Coronary artery (tissue), 2 donors: Measurements from ENCODE around the gene OR4D2.

Experiments
- DNase-seq: peaks from one replicate; pipeline ENCODE4 v3.0.0-alpha.2; 2017; ENCODE audit warnings: low spot score
- H3K27ac ChIP-seq, 2 donors: fragments of 200-600 bp; sonication (generic); one replicate each; pipeline ENCODE4 v1.5.1; 2016 to 2019
- H3K4me3 ChIP-seq: fragments of 200-600 bp; sonication (generic); 2 replicates; pipeline ENCODE4 v1.5.1; 2016; ENCODE audit warnings: mild to moderate bottlenecking, moderate library complexity
- CTCF ChIP-seq: fragments of 200-600 bp; sonication (generic); IDR thresholded peaks from one replicate; pipeline ENCODE4 v1.5.1; 2019; ENCODE audit warnings: antibody characterized with exemption

Gene OR4D2

DNA sequence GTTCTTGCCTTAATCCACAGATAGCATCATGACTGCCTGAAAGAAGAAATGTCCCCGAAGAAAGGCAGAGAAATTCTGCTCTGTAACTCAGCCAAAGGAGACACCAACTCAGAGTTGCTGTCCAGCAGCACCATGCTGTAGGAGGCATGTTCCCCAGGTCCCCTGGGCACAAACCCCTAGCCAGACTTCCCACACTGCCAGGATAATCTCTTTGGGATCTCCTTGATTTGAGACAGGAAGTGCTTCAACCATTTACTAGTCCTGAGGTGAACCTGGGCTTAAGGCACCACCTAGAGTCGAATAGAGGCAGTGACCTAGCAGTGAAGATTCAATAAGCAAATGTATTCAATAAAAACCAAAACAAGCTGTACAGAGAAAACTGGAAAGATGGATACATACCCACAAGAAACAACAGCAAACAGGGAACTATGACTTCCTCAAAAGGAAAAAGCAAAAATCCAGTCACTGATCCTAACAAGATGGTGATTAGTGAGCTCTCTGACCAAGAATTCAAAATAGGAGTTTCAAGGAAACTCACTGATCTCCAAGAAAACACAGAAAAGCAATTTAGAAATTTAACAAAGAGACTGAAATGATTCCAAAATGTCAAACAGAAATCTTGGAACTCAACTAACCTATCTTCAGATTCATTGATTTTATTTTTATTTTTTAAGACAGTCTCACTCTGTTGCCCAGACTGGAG, 5.7 kb downstream of the OR4D2 start:
- H3K4me3 ChIP-seq = no peak overlapping the region
- no peak overlapping the region for H3K27ac ChIP-seq
- no peak for DNase-seq
- TF ChIP-seq CTCF = no peak

GRCh38 chr17:58174871-58175270, 8.1 kb downstream of the OR4D2 start:
- H3K27ac ChIP-seq = no peak overlapping the region
- TF ChIP-seq CTCF = no peak
- H3K4me3 ChIP-seq = no peak overlapping the region
- DNase-seq = no peak

- DNase-seq = no peak
- TF ChIP-seq CTCF = no peak
- H3K27ac ChIP-seq = no peak overlapping the region
- no peak overlapping the region for H3K4me3 ChIP-seq
These were observed 9.4 kb downstream of the OR4D2 start for GRCh38 chr17:58176200-58176599.

DNA sequence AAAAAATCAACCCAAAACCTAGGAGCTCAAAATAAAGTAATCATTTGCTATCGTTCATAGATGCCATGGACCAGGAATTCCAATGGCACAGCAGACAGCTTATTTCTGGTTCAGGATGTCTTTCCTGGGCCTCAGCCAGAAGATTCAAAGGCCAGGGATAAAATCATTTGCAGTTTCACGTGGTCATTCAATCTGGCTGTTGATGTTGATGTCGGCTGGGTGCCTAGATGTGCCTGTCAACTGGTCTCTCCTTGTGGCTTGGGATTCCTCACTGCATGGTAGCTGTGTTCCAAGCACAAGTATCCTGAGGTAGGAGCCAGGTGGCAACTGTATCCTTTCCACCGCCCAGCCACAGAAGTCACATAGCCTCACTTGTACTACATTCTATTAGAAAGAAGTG, 15.0 kb downstream of the OR4D2 start:
- no peak for TF ChIP-seq CTCF
- Histone ChIP-seq H3K27ac (no peak overlapping the region), H3K4me3 (no peak overlapping the region)
- DNase-seq = no peak

DNA sequence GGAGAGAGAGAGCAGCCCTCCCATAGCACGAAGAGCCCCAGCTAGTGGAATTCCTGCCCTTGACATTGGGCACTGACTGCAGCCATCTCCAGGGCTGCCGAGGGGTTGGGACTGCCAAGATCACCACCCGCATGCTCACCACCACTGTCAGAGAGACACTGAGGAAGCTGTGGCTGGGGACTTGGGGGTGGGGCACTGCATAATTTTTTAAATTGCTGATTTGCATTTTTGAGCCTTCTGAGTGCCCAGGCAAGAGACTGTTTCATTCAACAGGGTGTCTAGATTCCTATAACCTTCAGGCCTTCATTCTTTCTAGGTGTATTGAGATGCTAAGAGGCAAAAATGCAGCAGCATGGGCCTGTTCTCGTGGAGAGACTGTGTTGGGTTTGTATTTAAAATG, 16.7 kb downstream of the OR4D2 start:
- H3K27ac ChIP-seq = no peak overlapping the region
- no peak for TF ChIP-seq CTCF
- no peak for DNase-seq

DNA sequence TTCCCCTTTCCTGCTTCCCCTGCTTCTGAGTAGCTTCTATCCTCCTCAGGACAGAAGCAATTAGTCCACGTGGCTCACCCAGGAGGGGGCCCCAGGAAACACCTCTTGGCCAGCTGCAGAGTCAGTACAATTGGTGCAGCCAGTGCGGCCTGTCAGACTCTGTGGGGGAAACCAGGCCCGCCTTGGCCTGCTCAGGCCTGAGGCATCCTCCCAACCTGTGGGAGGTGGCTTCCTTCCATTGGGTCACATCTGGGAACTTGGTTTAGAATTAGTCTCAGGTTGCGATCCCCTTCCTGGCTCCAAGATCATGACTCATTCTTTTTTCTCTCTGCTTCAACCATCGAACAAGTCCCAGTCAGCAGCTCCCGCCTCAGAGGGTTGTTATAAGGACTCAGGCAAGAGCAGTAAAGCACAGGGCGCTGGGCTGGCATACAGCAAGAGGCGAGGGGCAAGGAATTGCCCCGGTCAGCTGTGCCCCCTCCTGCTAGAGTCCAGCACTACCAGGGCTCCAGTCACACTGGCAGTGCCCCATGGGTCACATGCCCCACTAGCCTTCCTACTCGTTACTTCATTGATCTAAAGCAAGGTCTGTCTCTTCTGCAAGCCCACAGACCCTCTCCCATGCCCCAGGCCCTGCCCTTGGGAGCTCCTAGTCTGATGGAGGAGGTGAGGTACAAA, 17.7 kb downstream of the OR4D2 start:
- TF ChIP-seq CTCF = no peak
- no peak for DNase-seq
- H3K4me3 ChIP-seq = no peak overlapping the region
- no peak overlapping the region for H3K27ac ChIP-seq

More for the DNA sequence above, 16.7 kb downstream of the OR4D2 start:
- no peak overlapping the region for H3K4me3 ChIP-seq
